Measurements from ENCODE around the gene CACUL1. TPM values are rescaled to one million over a fixed set of nuclear protein-coding genes. Genes with fewer than 3 reads are reported as not detected.

CACUL1 gene
- total and polyA plus RNA-seq, 4 donors: 3.9 to 15.8 (median 13.1) TPM

- WGBS: 95% methylated on average over 11 of the region's 11 CpGs
- H3K27ac ChIP-seq (ENCODE audit: low read depth in 1 of 2, low read length in 2 of 2): no peak overlapping the region
- H3K4me1 ChIP-seq (ENCODE audit: control insufficient read depth in 4 of 4, insufficient read depth in 4 of 4, low read length in 3 of 4): peaks cover 0 to 2% (median 0%) of the 10 kb centered on the region in 4 donors
- no peak for DNase-seq (ENCODE audit: low spot score)
- no peak overlapping the region for H3K9ac ChIP-seq (ENCODE audit: low read depth in 1 of 2, low read length in 2 of 2)
- TF ChIP-seq RXRA (IDR thresholded peaks at IDR 0.05) (no peak), FOXA2 (IDR thresholded peaks at IDR 0.05) (no peak), TAF1 (conservative IDR thresholded peaks at IDR 0.05) (no peak), FOXA1 (IDR thresholded peaks at IDR 0.05) (no peak), YY1 (IDR thresholded peaks at IDR 0.05) (no peak), EGR1 (IDR thresholded peaks at IDR 0.05; ENCODE audit: low read depth in 2 of 2) (no peak), ATF3 (IDR thresholded peaks at IDR 0.05) (no peak), GABPA (IDR thresholded peaks at IDR 0.05 in 1 of 2, conservative IDR thresholded peaks at IDR 0.05 in 1 of 2) (no peak), HNF4A (conservative IDR thresholded peaks at IDR 0.05) (no peak)
- TF ChIP-seq, protein P1, sequence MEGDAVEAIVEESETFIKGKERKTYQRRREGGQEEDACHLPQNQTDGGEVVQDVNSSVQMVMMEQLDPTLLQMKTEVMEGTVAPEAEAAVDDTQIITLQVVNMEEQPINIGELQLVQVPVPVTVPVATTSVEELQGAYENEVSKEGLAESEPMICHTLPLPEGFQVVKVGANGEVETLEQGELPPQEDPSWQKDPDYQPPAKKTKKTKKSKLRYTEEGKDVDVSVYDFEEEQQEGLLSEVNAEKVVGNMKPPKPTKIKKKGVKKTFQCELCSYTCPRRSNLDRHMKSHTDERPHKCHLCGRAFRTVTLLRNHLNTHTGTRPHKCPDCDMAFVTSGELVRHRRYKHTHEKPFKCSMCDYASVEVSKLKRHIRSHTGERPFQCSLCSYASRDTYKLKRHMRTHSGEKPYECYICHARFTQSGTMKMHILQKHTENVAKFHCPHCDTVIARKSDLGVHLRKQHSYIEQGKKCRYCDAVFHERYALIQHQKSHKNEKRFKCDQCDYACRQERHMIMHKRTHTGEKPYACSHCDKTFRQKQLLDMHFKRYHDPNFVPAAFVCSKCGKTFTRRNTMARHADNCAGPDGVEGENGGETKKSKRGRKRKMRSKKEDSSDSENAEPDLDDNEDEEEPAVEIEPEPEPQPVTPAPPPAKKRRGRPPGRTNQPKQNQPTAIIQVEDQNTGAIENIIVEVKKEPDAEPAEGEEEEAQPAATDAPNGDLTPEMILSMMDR (IDR thresholded peaks at IDR 0.05; ENCODE audit: low read depth, low read length, missing input control): no peak
- no peak overlapping the region for H3K4me3 ChIP-seq (ENCODE audit: low read depth in 1 of 3, low read length in 3 of 3)
- no peaks in the 10 kb centered on the region for H3K9me3 ChIP-seq (ENCODE audit: control insufficient read depth in 4 of 4, low read length in 3 of 4)
- no peaks in the 10 kb centered on the region for H3K27me3 ChIP-seq (ENCODE audit: control insufficient read depth in 4 of 4, insufficient read depth in 4 of 4, low read length in 3 of 4)
- H3K36me3 ChIP-seq (ENCODE audit: control insufficient read depth in 4 of 4, insufficient read depth in 3 of 4, low read depth in 1 of 4, low read length in 3 of 4): peaks cover 0 to 2% (median 0%) of the 10 kb centered on the region in 4 donors
These were observed 84.2 kb downstream of the CACUL1 start for GRCh38 chr10:118670472-118671124.

DNA sequence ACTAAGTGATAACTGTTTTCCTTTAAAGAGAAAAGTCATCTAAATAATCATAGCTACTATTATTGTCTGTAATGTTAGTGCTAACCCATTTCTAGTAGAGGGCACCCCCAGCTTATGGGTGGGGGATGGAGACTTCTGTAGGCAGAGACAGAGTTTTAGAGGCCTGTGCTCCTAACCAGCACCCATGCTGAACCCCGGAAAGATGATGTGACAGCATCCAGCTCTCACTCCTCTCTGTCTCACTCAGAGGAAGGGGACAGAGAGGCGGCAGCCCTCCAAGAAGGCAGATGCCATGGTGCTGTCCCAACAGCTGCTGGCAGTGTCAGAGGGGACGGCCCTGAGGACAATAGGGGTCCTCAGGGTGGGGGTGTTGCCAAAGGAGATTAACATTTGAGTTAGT lies 84.9 kb downstream of the CACUL1 start:
- H3K27me3 ChIP-seq (ENCODE audit: control insufficient read depth in 4 of 4, insufficient read depth in 4 of 4, low read length in 3 of 4): no peaks in the 10 kb centered on the region
- 85% methylated on average over 3 of the region's 3 CpGs for WGBS
- H3K9me3 ChIP-seq (ENCODE audit: control insufficient read depth in 4 of 4, low read length in 3 of 4): no peaks in the 10 kb centered on the region
- peaks cover 0 to 2% (median 0%) of the 10 kb centered on the region in 4 donors for H3K4me1 ChIP-seq (ENCODE audit: control insufficient read depth in 4 of 4, insufficient read depth in 4 of 4, low read length in 3 of 4)
- DNase-seq (ENCODE audit: low spot score): no peak
- TF ChIP-seq EGR1 (IDR thresholded peaks at IDR 0.05; ENCODE audit: low read depth in 2 of 2) (no peak), TAF1 (conservative IDR thresholded peaks at IDR 0.05) (no peak), HNF4G (IDR thresholded peaks at IDR 0.05) (no peak), RAD21 (IDR thresholded peaks at IDR 0.05) (no peak), ZBTB33 (IDR thresholded peaks at IDR 0.05) (no peak), FOXA1 (IDR thresholded peaks at IDR 0.05) (no peak), HNF4A (conservative IDR thresholded peaks at IDR 0.05) (no peak), GABPA (IDR thresholded peaks at IDR 0.05 in 1 of 2, conservative IDR thresholded peaks at IDR 0.05 in 1 of 2) (no peak), SP1 (IDR thresholded peaks at IDR 0.05) (no peak), FOXA2 (IDR thresholded peaks at IDR 0.05) (no peak), MAX (IDR thresholded peaks at IDR 0.05) (no peak)
- no peak overlapping the region for H3K4me3 ChIP-seq (ENCODE audit: low read depth in 1 of 3, low read length in 3 of 3)
- H3K36me3 ChIP-seq (ENCODE audit: control insufficient read depth in 4 of 4, insufficient read depth in 3 of 4, low read depth in 1 of 4, low read length in 3 of 4): peaks cover 0 to 2% (median 0%) of the 10 kb centered on the region in 4 donors
- no peak overlapping the region for H3K9ac ChIP-seq (ENCODE audit: low read depth in 1 of 2, low read length in 2 of 2)
- H3K27ac ChIP-seq (ENCODE audit: low read depth in 1 of 2, low read length in 2 of 2): no peak overlapping the region

Measured in liver (tissue), 9 donors.